Measurements from ENCODE around the gene FKBP1C.
"Not testable (repeated sequence)": the region's sequence is repeated elsewhere in the genome, so short reads cannot be mapped to it uniquely, and the experiment has no call there.

The FKBP1C gene

DNA sequence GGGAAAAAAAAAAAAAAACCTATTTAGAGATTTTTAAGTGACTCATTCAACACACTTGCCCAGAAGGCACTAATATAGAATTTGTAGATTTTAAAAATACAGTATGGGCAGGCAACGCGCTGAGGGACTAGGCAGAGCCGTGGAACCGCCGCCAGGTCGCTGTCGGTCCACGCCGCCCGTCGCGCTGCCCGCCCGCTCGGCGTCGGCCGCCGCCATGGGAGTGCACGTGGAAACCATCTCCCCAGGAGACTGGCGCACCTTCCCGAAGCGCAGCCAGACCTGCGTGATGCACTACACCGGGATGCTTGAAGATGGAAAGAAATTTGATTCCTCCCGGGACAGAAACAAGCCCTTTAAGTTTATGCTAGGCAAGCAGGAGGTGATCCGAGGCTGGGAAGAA is at the start of gene FKBP1C:
FKBP1C (plus strand) TSS at position 127 of the 400 bp plus-strand sequence.
- not testable (repeated sequence) for DNase-seq

- DNase-seq, result not testable (repeated sequence)
Measured at GRCh38 chr6:63164047-63164803, 47.0 kb upstream of the FKBP1C start.

DNA sequence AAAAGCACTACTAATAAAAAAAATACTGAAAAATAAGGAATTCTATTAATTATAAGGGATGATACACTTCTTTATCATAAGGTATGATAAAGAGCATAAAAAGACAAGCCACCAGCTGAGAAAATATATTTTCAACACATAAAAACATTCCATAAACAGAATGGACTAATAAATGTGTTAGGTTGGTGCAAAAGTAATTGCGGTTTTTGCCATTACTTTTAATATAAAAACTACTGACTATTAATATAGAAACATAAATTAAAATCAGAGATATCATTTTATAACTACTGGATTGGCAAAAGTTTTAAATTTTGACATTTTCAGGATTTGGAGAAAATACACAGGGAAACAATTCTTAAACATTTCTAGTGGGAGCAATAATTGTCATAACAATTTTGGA is 37.1 kb upstream of the FKBP1C start:
- DNase-seq, result no peak

DNA sequence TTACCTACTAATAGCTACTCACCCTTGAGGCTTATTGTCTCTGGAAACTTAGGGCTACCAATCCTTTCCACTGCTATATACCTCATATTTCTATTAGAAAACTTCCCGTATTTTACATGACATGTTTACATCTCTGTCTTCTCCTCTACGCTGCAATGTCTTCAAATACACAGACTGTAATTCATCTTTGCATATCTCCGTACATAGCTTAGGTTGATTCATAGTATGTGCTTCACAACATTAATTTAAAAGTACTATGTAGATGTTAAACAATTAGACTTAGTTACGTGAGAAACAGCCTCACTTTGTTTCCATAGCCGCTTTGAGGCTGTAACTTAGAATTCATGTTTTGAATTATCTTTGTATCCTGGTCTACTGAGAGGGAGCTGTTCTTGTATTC is 35.1 kb upstream of the FKBP1C start:
- no peak for DNase-seq

DNA sequence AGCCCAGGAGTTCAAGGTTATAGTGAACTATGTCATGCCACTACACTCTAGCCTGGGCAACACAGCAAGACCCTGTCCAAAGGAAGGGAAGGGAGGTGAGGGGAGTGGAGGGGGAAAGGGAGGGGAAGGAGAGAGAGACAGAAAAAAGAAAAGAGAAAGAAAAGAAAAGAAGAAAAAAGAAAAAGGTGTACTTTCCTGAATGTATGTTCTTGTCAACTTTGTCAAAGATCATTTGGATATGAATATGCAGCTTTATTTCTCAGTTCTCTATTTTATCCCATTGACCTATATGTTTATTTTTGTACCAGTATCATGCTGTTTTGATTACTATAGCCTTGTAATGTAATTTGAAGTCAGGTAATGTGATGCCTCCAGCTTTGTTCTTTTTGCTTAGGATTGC is 30.9 kb upstream of the FKBP1C start:
- no peak for DNase-seq

DNA sequence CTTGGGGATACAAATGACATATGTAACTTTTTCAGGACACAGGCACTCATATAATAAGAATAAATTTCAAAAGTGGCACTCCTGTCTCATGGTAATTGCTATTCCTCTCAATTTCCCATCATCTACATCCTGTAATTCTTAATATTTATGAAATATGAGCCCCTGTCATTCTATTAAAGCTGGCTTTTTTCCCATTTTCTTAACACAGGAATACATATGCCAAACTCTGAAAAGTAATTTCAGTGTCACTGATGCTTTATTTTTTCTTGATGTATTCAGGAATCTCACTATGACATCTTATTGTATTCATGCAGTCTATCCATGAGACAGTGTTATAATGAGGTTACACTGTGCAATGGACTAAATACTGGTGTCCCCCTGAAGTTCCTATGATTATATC is 24.3 kb upstream of the FKBP1C start:
- DNase-seq, result no peak

DNA sequence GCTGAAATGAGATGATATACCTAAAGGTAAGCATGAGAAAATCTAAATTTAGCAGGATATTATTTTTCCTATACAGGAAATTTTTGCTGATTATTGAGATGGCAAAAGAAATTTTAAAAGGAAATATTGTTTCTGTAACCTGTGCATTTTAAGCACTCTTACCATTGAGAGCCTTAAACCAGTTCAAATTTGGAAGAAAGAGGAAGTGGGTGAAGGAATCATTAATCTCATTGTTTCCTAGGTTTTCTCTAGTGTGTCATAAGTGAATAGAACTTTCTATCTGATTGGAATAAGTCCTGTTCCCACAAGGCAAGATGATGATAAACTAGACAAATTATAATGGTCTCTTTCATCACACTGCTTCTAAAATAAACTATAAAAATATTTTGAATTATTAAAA is 22.4 kb upstream of the FKBP1C start:
- no peak for DNase-seq

- DNase-seq, result no peak
Measured at GRCh38 chr6:63193324-63193723, 17.9 kb upstream of the FKBP1C start.

GRCh38 chr6:63197741-63198140 is 13.5 kb upstream of the FKBP1C start:
- DNase-seq, result peak in 1 of 3 experiments; percentile 3

- no peak for DNase-seq
Measured at GRCh38 chr6:63213325-63213724, 2.1 kb downstream of the FKBP1C start.

GRCh38 chr6:63214816-63215215 is 3.5 kb downstream of the FKBP1C start:
- no peak for DNase-seq

DNA sequence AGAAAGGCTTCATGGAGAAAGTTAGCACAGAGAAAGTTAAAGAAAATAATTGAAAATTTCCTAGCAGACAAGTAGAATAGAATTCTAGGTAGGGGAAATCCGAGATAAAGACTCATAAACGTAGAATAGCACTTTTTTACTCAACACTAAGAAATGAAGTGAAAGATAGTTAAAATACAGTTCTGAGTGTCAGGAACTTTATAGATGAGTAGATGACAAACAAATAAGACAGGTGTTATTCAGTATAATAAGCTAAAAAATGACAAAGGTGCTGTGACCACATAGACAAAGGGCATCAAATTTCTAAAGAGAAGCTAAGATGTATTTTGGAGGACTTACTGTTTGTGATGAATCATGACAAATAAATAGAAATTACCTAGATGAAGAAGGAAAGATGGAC is 12.9 kb downstream of the FKBP1C start:
- DNase-seq, result no peak

- DNase-seq, result not testable (repeated sequence)
Measured at GRCh38 chr6:63225987-63226386, 14.7 kb downstream of the FKBP1C start.

DNA sequence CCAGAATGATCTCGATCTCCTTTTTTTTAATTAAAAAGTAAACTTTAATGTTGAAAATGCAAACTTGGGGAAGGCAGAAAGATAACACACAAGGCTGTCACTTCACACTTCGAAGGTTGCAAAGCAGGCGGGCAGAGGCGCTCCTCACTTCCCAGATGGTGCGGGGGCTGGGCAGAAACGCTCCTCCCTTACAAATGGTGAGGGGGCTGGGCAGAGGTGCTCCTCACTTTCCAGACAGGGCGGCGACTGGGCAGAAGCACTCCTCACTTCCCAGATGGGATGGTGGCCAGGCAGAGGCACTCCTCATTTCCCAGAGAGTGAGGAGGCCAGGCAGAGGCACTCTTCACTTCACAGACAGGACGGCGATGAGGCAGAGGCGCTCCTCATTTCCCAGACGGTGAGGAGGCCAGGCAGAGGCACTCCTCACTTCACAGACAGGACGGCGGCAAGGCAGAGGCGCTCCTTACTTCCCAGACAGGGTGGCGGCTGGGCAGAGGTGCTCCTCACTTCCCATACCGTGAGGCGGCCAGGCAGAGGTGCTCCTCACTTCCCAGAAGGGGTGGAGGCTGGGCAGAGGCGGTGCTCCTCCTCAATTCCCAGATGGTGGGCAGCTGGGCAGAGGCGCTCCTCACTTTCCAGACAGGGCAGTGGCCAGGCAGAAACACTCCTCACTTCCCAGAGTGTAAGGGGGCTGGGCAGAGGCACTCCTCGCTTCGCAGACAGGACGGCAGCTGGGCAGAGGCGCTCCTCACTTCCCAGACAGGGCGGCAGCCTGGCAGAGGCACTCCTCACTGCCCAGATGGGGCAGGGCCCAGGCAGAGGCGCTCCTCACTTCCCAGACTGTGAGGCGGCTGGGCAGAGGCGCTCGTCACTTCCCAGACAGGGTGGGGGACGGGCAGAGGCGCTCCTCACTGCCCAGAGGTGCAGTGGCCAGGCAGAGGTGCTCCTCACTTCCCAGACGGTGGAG is 16.9 kb downstream of the FKBP1C start:
- not testable (repeated sequence) for DNase-seq

DNA sequence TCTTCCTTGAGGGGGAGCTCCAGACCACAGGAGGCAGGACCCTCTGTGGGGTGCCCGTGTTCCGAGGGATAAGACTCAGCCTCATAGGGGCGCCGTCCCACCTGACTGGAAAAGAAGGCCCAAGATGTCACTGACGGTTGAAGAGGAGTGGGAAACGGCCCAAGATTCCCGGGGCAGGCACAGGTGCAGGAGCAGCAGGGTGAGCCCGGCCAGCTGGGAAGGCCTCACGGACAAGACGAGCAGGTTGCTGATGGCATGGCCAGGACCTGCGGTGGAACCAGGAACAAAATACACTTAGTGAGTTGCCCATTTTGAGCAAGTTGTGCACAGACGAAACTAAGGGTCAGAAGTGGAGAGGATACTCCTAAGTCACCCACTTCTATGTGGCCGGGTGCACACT is 18.8 kb downstream of the FKBP1C start:
- DNase-seq, result not testable (repeated sequence)

DNA sequence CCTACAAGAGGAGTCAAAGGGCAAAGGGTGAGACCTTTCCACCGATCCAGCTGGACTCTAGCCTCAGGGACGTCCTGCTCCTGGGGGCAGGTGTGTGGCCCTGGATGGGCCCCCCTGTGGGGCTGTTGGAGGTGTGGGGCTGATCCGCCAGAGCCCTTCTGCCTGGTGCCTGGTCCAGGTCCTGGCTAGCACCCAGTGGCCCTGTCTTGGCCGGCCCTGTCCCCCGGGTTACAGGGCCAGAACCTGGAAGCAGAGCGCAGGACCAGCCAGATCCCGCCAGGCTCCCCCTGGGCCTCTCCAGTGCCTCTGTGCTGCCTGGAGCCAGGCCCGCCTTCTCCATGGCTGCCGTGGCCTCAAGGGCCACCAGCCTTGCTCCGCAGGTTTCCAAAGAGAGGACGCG is 19.2 kb downstream of the FKBP1C start:
- DNase-seq, result not testable (repeated sequence)

- peak in 1 of 3 experiments; percentile 4 for DNase-seq
Measured at GRCh38 chr6:63236398-63236817, 25.1 kb downstream of the FKBP1C start.

- no peak for DNase-seq
Measured at GRCh38 chr6:63245420-63245819, 34.2 kb downstream of the FKBP1C start.

GRCh38 chr6:63245909-63246308 is 34.6 kb downstream of the FKBP1C start:
- peak in 1 of 3 experiments; percentile 6 for DNase-seq

- no peak for DNase-seq
Measured at GRCh38 chr6:63246581-63246980, 35.3 kb downstream of the FKBP1C start.

GRCh38 chr6:63249875-63250482 is 38.7 kb downstream of the FKBP1C start:
- no peak for DNase-seq

- no peak for DNase-seq
Measured at GRCh38 chr6:63259153-63259552, 47.9 kb downstream of the FKBP1C start.

DNA sequence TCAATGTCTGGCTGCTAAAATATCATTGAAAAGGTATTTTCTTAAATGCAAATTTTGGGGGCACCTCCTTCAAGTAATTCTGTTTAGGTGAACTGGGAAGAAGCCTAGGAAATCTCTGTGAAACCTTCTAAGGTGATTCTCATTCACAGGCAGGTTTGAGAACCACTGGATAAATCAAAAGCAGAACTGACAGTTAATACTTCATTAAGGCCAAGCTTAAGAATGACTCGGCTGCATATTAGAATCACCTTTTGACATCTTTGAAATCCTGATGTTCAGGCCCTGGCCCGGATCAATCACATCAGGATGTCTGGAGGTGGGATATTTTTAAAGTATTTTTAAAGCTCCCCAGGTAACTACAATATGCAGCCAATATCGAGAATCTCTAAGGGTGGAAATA is 50.6 kb downstream of the FKBP1C start:
- no peak for DNase-seq

Data from NCI-H1417 (cell line).